Right cardiac atrium (tissue), 5 donors: ENCODE results near the gene LBX1. TPM values are rescaled to one million over a fixed set of nuclear protein-coding genes. Genes with fewer than 3 reads are reported as not detected.

ENCODE experiments used
- ATAC-seq, 2 donors: fragments of 200-7000 bp; cut with Tn5 transposase; one replicate each; pipeline versions ENCODE4 v1.8.0 to v1.9.1; 2020; ENCODE audit warnings: moderate library complexity in 2 of 2, mild to moderate bottlenecking in 1 of 2
- DNase-seq, 3 donors: peaks; one replicate each; pipeline ENCODE4 v3.0.0-alpha.2; 2020
- H3K27ac ChIP-seq: one replicate; pipeline ENCODE4 v1.5.1; 2013; ENCODE audit warnings: mild to moderate bottlenecking, low read length, control low read depth, moderate library complexity
- H3K27me3 ChIP-seq: one replicate; pipeline ENCODE4 v1.6.1; 2013; ENCODE audit not compliant: control insufficient read depth, insufficient read depth
- H3K4me1 ChIP-seq: one replicate; pipeline ENCODE4 v1.6.1; 2013; ENCODE audit warnings: low read length; ENCODE audit not compliant: control insufficient read depth, insufficient read depth
- H3K4me3 ChIP-seq: one replicate; pipeline ENCODE4 v1.5.1; 2013; ENCODE audit warnings: low read length, control low read depth
- H3K9me3 ChIP-seq: one replicate; pipeline ENCODE4 v1.6.1; 2013; ENCODE audit warnings: low read length; ENCODE audit not compliant: control insufficient read depth
- WGBS: extraction: QIAGEN DNeasy Blood & Tissue Kit; methylation state at CpG from one replicate; pipeline ENCODE4 v1.1.7; 2013; 5-methylcytosine and 5-hydroxymethylcytosine counted together
- intact Hi-C, 4 donors: fragments of 100-400 bp; cut with DNase I; formaldehyde crosslinking; loops; one replicate each; pipeline versions ENCODE4 v1.11.0 to v1.14.0; 2022 to 2023
- long read RNA-seq, 4 donors: library from polyadenylated mRNA; unstranded; transcript quantifications; one replicate each; pipeline ENCODE4 v2.0.0, GENCODE V29; 2020 to 2021
- polyA plus RNA-seq: library from polyadenylated mRNA; stranded (reverse); fragments of 200-250 nt; gene quantifications from one replicate; pipeline ENCODE4 v1.2.3, GENCODE V29; 2013
- total RNA-seq, 4 donors: library from RNA; stranded (reverse); fragmentation: NEBNext Ultra II Directional; extraction: Animal tissue kit (Norgen Biotek cat#: 25700); gene quantifications; one replicate each; pipeline ENCODE4 v1.2.1, GENCODE V29; 2021
- donor health status: healthy with polysubstance abuse.
- donor health status: DM: no; HTN: yes; CAD: no.
- donor health status: DM: no; HTN: no; CAD: no.
- donor health status: DM: no; HTN: yes; CAD: no; lungs with severe emphysema.
- donor health status: DM: yes; HTN: yes; CAD: no.

LBX1 gene, protein sequence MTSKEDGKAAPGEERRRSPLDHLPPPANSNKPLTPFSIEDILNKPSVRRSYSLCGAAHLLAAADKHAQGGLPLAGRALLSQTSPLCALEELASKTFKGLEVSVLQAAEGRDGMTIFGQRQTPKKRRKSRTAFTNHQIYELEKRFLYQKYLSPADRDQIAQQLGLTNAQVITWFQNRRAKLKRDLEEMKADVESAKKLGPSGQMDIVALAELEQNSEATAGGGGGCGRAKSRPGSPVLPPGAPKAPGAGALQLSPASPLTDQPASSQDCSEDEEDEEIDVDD
- total RNA-seq (not detected), polyA plus RNA-seq (not detected)
- long read RNA-seq, donor 1 = 0 reads
- long read RNA-seq, donor 2 = 0 reads
- long read RNA-seq, donor 3 = 0 reads
- long read RNA-seq, donor 4 = 0 reads

DNA sequence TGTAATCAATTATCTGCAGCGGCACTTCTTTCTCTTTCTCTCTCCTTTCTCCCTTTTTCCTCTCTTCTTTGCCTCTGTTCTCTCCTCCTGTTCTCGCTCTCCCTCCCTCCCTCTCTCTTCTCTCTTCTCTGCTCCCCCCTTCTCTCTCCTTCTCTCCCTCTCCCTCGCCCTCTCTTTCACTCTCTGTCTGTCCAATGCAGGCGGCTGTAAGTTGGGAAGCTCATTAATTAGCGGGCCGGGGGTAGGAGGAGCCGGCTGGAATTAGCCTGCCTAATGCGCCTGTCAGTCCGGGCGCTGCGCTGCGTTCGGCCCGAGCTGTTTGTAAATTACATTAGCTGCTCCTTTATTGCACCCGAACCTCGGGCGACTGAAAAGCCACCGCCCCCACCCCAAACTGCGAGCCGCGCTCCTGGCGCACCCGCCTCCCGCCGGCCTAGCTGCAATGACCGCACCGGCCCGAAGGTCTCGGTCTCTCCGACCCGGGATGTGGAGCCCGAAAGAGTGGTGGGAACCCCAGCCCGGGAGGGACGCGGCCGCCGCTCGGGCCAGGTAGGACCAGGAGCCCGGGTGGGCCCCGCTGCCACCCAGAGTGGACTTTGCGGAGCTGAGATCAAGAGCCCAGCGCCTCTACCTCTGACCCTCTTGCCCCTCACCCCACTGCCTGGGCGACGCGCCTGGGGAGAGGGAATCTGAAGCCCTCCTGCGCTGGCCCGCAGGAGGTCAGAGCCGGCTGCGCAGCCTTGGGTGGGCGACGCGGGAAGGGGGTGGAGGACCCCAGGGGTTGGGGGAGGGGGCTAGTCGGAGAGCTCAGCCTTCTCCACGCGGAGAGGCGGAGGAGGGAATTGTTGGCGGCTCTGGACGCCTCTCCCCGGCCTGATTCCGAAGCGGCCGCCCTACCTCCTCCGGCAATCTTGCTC, at the start of gene LBX1:
Gene LBX1 (minus strand): TSS at position 198 of the 917 bp plus-strand sequence. CDS start 648 bp downstream, outside the sequence.
- H3K4me3 ChIP-seq = peak within 1 kb of the TSS; percentile 28
- no peaks in the 10 kb centered on the region for H3K27me3 ChIP-seq
- no peaks in the 10 kb centered on the region for H3K4me1 ChIP-seq
- intact Hi-C loops = no loop called here
- DNase-seq = no peak
- H3K9me3 ChIP-seq = no peaks in the 10 kb centered on the region
- WGBS = 2% methylated on average over 63 of the region's 63 CpGs
- ATAC-seq = no peak
- H3K27ac ChIP-seq = no peak within 1 kb of the TSS

DNA sequence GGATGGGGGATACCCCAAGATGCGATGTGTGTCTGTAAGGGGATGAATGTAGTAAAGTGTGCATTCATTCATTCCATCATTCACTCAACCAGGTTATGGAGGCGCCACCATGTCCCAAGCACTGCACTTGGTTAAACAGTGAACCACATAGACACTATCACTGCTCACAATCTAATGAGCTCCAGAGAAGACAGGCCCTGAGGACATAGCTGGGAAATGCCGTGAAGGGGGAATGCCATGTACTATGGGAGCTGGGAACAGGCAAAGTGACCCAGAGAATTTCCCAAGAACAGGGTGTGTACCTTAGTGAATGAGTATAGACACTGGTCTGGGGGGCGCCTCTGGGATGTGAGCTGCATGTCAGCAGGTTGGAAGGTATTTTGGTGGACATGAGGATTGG, 44.5 kb upstream of the LBX1 start:
- no peak for DNase-seq

DNA sequence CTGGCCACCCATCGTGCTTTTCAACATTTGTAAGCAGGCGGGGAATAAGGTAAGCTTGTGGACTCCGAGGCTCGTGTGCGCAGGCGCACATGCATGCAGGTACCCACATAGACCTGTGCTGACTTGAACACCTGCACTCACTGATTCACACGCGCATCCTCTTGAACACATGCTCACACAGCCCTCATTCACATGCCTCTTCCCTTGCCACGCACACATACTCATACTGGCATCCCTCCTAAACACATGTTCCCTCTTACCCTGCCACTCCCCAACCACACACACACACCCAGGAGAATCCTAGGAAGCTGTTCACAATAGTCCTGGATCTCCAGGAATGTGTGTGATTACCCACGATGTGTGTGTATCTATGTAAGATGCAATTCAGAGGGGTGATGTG, 44.1 kb upstream of the LBX1 start:
- H3K9me3 ChIP-seq = no peaks in the 10 kb centered on the region
- no peak for DNase-seq
- no peaks in the 10 kb centered on the region for H3K27me3 ChIP-seq
- H3K4me3 ChIP-seq = no peak overlapping the region
- intact Hi-C loops = loop anchor here in 2 of 4 donors (10.0 kb wide), 2 partner anchors 291 to 301 kb away; no protein-coding TSS in a partner anchor
- no peaks in the 10 kb centered on the region for H3K4me1 ChIP-seq
- H3K27ac ChIP-seq = no peak overlapping the region
- 86% methylated on average over 10 of the region's 10 CpGs for WGBS
- no peak for ATAC-seq

More for the DNA sequence above, 44.5 kb upstream of the LBX1 start:
- H3K4me1 ChIP-seq = no peaks in the 10 kb centered on the region
- H3K27ac ChIP-seq = no peak overlapping the region
- ATAC-seq = no peak
- no peak overlapping the region for H3K4me3 ChIP-seq
- WGBS = 90% methylated on average over 4 of the region's 4 CpGs
- intact Hi-C loops = loop anchor here in 2 of 4 donors (10.0 kb wide), 2 partner anchors 291 to 301 kb away; no protein-coding TSS in a partner anchor
- no peaks in the 10 kb centered on the region for H3K9me3 ChIP-seq
- no peaks in the 10 kb centered on the region for H3K27me3 ChIP-seq

DNA sequence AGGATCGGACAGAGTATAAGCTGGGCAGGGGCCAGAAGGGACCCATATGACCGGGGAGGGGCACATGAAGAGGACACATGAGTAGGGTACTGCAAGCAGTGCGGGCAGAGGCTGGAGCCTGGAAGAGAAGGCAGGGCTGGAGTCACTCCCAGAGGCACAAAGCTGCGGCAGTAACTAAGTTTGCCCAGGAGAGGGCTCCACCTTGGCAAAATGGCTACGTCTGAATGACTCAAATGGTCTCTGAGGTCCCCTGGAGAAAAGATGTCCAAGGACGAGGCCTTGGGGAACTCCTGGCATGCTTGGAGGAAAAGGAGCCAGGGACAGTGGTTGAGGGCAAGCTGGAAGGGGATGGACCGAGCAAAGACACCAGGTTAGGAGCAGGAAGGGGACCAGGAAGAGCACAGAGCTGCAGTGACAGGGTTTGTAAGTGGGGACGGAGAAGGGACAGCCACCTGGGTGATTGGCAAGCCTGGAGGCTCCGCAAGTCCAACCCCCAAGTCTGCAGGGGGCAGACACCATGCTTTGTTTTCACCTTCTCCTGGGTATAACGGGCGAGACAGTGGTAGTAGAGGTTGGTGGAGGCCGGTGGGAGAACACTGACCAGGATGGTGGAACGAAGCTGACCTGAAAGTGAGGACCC, 43.1 kb upstream of the LBX1 start:
- WGBS = 37% methylated on average over 13 of the region's 13 CpGs
- intact Hi-C loops = loop anchor here in 2 of 4 donors (10.0 kb wide), 2 partner anchors 292 to 302 kb away; no protein-coding TSS in a partner anchor
- peak; percentile 51 to 84 (median 76) for DNase-seq

DNA sequence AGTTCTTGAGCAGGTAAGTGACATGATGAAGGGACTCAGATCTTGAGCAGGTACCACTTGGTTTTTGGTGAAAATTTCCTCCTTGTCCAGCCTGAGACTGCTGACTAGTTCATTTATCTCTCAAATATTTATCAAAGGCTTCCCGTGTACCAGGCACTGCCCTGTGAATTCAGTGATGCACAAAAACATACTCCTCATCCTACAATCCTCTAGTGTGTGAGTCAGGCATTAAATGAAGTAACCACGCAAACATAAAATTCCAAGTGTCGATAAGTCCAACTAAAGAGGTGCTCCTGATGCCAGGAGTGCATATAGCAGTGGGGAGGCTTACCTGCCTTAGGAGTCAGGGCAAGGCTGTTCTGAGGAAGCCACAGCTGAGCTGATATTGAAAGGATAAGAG, 41.5 kb upstream of the LBX1 start:
- 62% methylated on average over 3 of the region's 3 CpGs for WGBS
- no peaks in the 10 kb centered on the region for H3K9me3 ChIP-seq
- H3K4me3 ChIP-seq = no peak overlapping the region
- no peaks in the 10 kb centered on the region for H3K27me3 ChIP-seq
- intact Hi-C loops = loop anchor here in 2 of 4 donors (10.0 kb wide), 2 partner anchors 294 to 304 kb away; no protein-coding TSS in a partner anchor
- ATAC-seq = no peak
- no peak overlapping the region for H3K27ac ChIP-seq
- H3K4me1 ChIP-seq = no peaks in the 10 kb centered on the region
- no peak for DNase-seq

More for the DNA sequence above, 43.1 kb upstream of the LBX1 start:
- ATAC-seq = peak; percentile 74 to 86
- Histone ChIP-seq H3K27me3 (no peaks in the 10 kb centered on the region), H3K4me1 (no peaks in the 10 kb centered on the region), H3K27ac (no peak overlapping the region), H3K4me3 (no peak overlapping the region), H3K9me3 (no peaks in the 10 kb centered on the region)

DNA sequence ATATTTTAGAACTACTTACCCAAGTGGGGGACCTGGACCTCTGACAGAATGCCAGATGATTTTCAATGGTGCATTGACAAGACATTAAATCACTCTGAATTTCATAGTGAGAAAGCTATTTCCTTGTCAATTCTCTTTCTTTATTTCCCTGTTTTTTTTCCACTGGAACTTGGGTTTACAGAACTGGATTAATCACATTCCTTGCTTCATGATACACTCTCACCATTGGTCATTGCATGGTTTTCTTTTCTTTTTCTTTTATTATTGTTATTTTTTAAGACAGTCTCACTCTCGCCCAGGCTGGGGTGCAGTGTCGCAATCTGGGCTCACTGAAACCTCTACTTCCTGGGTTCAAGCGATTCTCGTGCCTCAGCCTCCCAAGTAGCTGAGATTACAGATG, 38.5 kb upstream of the LBX1 start:
- Histone ChIP-seq H3K4me1 (no peaks in the 10 kb centered on the region), H3K4me3 (no peak overlapping the region), H3K9me3 (no peaks in the 10 kb centered on the region), H3K27ac (no peak overlapping the region), H3K27me3 (no peaks in the 10 kb centered on the region)
- DNase-seq = no peak
- 89% methylated on average over 4 of the region's 4 CpGs for WGBS
- intact Hi-C loops = no loop called here
- no peak for ATAC-seq

DNA sequence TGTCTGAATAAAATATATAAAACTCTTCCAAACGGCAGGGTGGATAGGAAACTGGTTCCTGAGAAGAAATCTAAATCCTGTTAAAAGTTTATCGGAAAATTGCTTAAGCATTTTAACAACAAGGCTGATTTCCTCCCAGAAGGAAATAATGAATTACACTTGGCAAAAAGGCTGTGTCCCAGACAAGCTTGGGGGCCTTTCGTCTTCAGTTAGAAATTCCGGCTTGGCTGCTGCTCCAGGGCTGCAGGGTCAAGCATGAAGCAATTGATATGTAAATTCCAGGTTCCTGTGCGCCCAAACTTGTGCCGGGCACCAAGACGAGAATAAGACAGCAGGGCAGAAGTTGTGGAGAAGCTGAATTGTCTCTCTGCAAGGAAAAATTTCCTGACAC, 38.0 kb upstream of the LBX1 start:
- 53% methylated on average over 7 of the region's 7 CpGs for WGBS
- Histone ChIP-seq H3K27me3 (no peaks in the 10 kb centered on the region), H3K4me3 (no peak overlapping the region), H3K27ac (no peak overlapping the region), H3K4me1 (no peaks in the 10 kb centered on the region), H3K9me3 (no peaks in the 10 kb centered on the region)
- ATAC-seq (no peak), DNase-seq (no peak)
- intact Hi-C loops = no loop called here

DNA sequence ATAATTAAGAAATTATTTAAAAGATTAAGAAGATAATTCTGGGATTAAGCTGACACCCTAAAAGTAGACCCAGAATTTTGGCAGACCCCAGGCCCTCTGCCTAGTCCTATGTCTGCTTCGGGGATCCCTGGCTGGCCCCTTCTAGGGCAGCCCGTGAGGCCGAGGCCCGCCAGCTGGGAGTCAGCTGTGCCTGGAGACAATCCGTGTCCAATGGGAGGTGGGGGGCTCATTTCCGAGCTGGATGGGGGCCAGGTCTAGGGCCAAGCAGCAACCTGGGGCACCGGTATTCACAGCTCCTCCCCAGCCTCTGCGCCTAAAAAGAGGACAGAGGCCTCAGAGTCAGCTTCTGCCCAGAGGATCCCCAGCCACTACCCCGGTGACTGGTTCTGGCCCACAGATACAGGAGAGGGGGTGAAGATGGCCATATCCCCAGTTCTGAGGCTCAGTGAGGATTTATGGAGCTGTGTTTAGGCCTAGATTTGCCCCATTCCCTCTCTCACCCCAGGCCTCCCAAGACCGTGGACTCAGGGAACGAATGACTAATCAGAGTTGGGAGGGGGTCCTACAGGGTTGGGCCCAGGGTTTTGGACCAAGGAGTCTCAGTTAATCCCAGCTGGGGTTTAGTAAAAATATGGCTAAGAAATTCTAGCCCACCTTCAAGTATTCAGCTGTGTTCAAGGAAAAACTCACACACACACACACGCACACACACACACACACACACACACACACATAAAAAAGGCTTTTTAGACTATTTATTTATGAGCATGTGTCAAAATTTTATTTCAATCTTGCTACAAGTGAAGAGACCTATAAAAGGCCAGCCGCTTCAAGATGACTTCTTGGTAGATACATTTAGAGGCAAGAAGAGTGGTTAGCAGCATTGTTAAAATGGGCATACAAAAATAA, 37.4 kb upstream of the LBX1 start:
- intact Hi-C loops = no loop called here
- ATAC-seq = no peak
- no peak for DNase-seq
- no peaks in the 10 kb centered on the region for H3K9me3 ChIP-seq
- no peak overlapping the region for H3K27ac ChIP-seq
- no peaks in the 10 kb centered on the region for H3K4me1 ChIP-seq
- H3K4me3 ChIP-seq = no peak overlapping the region
- no peaks in the 10 kb centered on the region for H3K27me3 ChIP-seq
- WGBS = 78% methylated on average over 13 of the region's 13 CpGs

DNA sequence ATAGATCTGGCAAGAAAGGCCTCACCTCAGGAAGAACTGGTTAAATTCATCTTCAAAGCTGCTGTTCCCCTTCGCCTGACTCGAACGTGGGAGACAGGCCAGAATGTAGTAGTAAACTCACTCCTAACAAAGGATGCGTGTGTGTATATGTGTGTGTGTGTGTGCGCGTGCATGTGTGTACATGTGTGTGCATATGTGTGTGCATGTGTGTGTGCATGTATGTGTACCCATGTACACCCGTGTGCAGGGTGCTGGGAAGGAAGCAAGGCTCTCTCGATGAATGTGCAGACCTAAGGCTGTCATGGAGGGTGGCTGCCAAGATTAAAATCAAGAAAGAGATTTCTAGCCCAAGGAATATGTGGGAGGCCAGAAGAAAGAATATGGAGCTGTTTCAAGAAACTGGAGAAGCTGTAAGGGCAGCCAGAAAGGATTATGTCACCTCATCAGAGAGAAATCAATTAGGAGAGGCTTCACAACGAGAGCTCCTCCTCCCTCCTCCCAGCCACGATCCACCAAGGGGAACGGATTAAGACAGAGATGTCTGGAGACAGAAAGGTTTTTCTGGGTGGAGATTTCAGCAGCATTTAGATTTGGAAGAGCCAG, 34.0 kb upstream of the LBX1 start:
- 52% methylated on average over 11 of the region's 11 CpGs for WGBS
- DNase-seq = no peak
- Histone ChIP-seq H3K27ac (no peak overlapping the region), H3K9me3 (peaks cover 2% of the 10 kb centered on the region), H3K4me3 (no peak overlapping the region), H3K27me3 (no peaks in the 10 kb centered on the region), H3K4me1 (no peaks in the 10 kb centered on the region)
- ATAC-seq = no peak
- intact Hi-C loops = no loop called here

DNA sequence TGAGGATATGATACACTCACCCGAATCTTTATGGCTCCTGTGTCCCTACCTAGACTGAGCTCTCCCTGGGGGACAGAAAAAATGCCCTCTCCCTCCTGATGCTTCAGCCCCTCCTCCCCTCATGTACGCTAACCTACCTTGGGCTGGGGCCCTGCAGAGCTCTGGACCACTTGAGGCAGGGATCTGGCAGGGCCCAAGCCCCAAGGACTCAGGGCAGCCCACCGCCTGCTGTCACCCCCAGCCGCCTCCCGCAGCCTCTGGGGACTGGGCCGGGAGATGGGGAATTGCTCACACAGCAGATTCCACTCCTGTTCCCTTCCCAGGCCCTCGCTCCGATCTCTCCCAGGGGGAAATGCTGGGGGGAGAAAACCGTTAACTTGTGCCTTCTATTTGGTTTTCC, 32.9 kb upstream of the LBX1 start:
- no peak for DNase-seq
- no peak for ATAC-seq
- intact Hi-C loops = no loop called here
- Histone ChIP-seq H3K27me3 (no peaks in the 10 kb centered on the region), H3K9me3 (peaks cover 5% of the 10 kb centered on the region), H3K27ac (no peak overlapping the region), H3K4me1 (no peaks in the 10 kb centered on the region), H3K4me3 (no peak overlapping the region)
- WGBS = 54% methylated on average over 9 of the region's 9 CpGs
